Endodermal cell (in vitro differentiated cells): ENCODE measurements around the gene WIPF1. TPM values are rescaled to one million over a fixed set of nuclear protein-coding genes. Genes with fewer than 3 reads are reported as not detected.

Experiments used
- DNase-seq: peaks from one replicate; pipeline ENCODE4 v3.0.0-alpha.2; 2017
- H3K27ac ChIP-seq: 2 replicates; pipeline ENCODE4 v1.5.1; 2013; ENCODE audit warnings: mild to moderate bottlenecking, low read depth, low read length, moderate library complexity
- H3K27me3 ChIP-seq: 2 replicates; pipeline ENCODE4 v1.6.1; 2013; ENCODE audit warnings: mild to moderate bottlenecking, low read length, moderate library complexity; ENCODE audit not compliant: insufficient read depth, control insufficient read depth, poor library complexity, severe bottlenecking
- H3K36me3 ChIP-seq: 2 replicates; pipeline ENCODE4 v1.7.0; 2013; ENCODE audit warnings: mild to moderate bottlenecking, low read length, moderate library complexity; ENCODE audit not compliant: control insufficient read depth, insufficient read depth
- H3K4me1 ChIP-seq: one replicate; pipeline ENCODE4 v1.7.0; 2013; ENCODE audit warnings: low read length; ENCODE audit not compliant: control insufficient read depth, insufficient read depth
- H3K4me3 ChIP-seq: 2 replicates; pipeline ENCODE4 v1.5.1; 2013; ENCODE audit warnings: mild to moderate bottlenecking, low read length, moderate library complexity
- H3K9ac ChIP-seq: 2 replicates; pipeline ENCODE4 v1.6.1; 2013; ENCODE audit warnings: mild to moderate bottlenecking, low read length, moderate library complexity; ENCODE audit not compliant: poor library complexity, severe bottlenecking; ENCODE audit errors: extremely low read depth
- H3K9me3 ChIP-seq: 2 replicates; pipeline ENCODE4 v1.6.1; 2013; ENCODE audit warnings: mild to moderate bottlenecking, low read length, moderate library complexity; ENCODE audit not compliant: control insufficient read depth
- H3K27ac Mint-ChIP-seq: 2 replicates; pipeline ENCODE4 v1.8.0; 2020; ENCODE audit warnings: mixed read lengths
- H3K27me3 Mint-ChIP-seq: 2 replicates; pipeline ENCODE4 v1.8.0; 2021; ENCODE audit warnings: mild to moderate bottlenecking, mixed read lengths; ENCODE audit not compliant: insufficient read depth
- H3K36me3 Mint-ChIP-seq: 2 replicates; pipeline ENCODE4 v1.8.0; 2020; ENCODE audit warnings: low read depth, mixed read lengths
- H3K4me1 Mint-ChIP-seq: 2 replicates; pipeline ENCODE4 v1.8.0; 2020; ENCODE audit warnings: mixed read lengths
- H3K4me3 Mint-ChIP-seq: 2 replicates; pipeline ENCODE4 v1.8.0; 2020; ENCODE audit warnings: mild to moderate bottlenecking, moderate library complexity, mixed read lengths
- H3K9me3 Mint-ChIP-seq: 2 replicates; pipeline ENCODE4 v1.8.0; 2020; ENCODE audit warnings: mild to moderate bottlenecking, mixed read lengths
- WGBS, 2 experiments: methylation state at CpG; one replicate each; pipeline versions ENCODE4 v1.1.5 to v1.1.7; 2013; ENCODE audit warnings: missing lambda C conversion rate in 2 of 2, mixed read lengths in 1 of 2; ENCODE audit not compliant: insufficient coverage in 1 of 2, insufficient read length in 1 of 2; 5-methylcytosine and 5-hydroxymethylcytosine counted together
- total RNA-seq, 2 donors: library from RNA; stranded (reverse); fragmentation: NEBNext Ultra II Directional in 1 of 2; extraction: Animal tissue kit (Norgen Biotek cat#: 25700) in 1 of 2; gene quantifications; 2 replicates in 1 of 2; 3 replicates in 1 of 2; pipeline ENCODE4 v1.2.1, GENCODE V29; 2021
- TF ChIP-seq, protein P1 (sequence below): fragments of 200-600 bp; sonication (generic); conservative IDR thresholded peaks from 2 replicates; pipeline ENCODE4 v1.5.0; 2021; ENCODE audit warnings: antibody characterized with exemption, mild to moderate bottlenecking

Gene WIPF1
- total RNA-seq, 2 donors from 2014 or later, result 21.5 to 28.5 TPM

GRCh38 chr2:174603280-174603679 lies 5.7 kb upstream of the WIPF1 start:
- H3K9ac ChIP-seq, result no peak overlapping the region
- 61 to 72% methylated on average over 3 of the region's 3 CpGs for WGBS, 2 experiments

GRCh38 chr2:174602745-174603144 lies 5.1 kb upstream of the WIPF1 start:
- H3K9me3 ChIP-seq, result no peaks in the 10 kb centered on the region
- no peak overlapping the region for H3K4me3 ChIP-seq
- no peaks in the 10 kb centered on the region for H3K36me3 ChIP-seq
- TF ChIP-seq, protein P1, sequence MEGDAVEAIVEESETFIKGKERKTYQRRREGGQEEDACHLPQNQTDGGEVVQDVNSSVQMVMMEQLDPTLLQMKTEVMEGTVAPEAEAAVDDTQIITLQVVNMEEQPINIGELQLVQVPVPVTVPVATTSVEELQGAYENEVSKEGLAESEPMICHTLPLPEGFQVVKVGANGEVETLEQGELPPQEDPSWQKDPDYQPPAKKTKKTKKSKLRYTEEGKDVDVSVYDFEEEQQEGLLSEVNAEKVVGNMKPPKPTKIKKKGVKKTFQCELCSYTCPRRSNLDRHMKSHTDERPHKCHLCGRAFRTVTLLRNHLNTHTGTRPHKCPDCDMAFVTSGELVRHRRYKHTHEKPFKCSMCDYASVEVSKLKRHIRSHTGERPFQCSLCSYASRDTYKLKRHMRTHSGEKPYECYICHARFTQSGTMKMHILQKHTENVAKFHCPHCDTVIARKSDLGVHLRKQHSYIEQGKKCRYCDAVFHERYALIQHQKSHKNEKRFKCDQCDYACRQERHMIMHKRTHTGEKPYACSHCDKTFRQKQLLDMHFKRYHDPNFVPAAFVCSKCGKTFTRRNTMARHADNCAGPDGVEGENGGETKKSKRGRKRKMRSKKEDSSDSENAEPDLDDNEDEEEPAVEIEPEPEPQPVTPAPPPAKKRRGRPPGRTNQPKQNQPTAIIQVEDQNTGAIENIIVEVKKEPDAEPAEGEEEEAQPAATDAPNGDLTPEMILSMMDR, result no peak
- H3K9me3 Mint-ChIP-seq, result peaks cover 8% of the 10 kb centered on the region
- no peak for DNase-seq
- no peak overlapping the region for H3K27ac ChIP-seq
- H3K4me1 Mint-ChIP-seq, result no peaks in the 10 kb centered on the region
- no peak overlapping the region for H3K4me3 Mint-ChIP-seq
- H3K27me3 Mint-ChIP-seq, result no peaks in the 10 kb centered on the region
- 97% methylated on average over 3 of the region's 3 CpGs; no CpG with 5 or more reads in 1 of the 2 experiments for WGBS, 2 experiments
- H3K4me1 ChIP-seq, result no peaks in the 10 kb centered on the region
- no peak overlapping the region for H3K9ac ChIP-seq
- H3K36me3 Mint-ChIP-seq, result peaks cover 2% of the 10 kb centered on the region
- no peaks in the 10 kb centered on the region for H3K27me3 ChIP-seq
- no peak overlapping the region for H3K27ac Mint-ChIP-seq

More at GRCh38 chr2:174603280-174603679, 5.7 kb upstream of the WIPF1 start:
- no peaks in the 10 kb centered on the region for H3K27me3 Mint-ChIP-seq
- H3K36me3 Mint-ChIP-seq, result peaks cover 2% of the 10 kb centered on the region
- H3K27ac Mint-ChIP-seq, result no peak overlapping the region
- H3K4me3 Mint-ChIP-seq, result no peak overlapping the region
- no peaks in the 10 kb centered on the region for H3K27me3 ChIP-seq
- no peaks in the 10 kb centered on the region for H3K36me3 ChIP-seq
- no peak overlapping the region for H3K4me3 ChIP-seq
- peaks cover 8% of the 10 kb centered on the region for H3K9me3 Mint-ChIP-seq
- TF ChIP-seq, protein P1, result peak; percentile 74
- no peaks in the 10 kb centered on the region for H3K4me1 ChIP-seq
- H3K27ac ChIP-seq, result no peak overlapping the region
- DNase-seq, result peak; percentile 60
- H3K9me3 ChIP-seq, result no peaks in the 10 kb centered on the region
- no peaks in the 10 kb centered on the region for H3K4me1 Mint-ChIP-seq

DNA sequence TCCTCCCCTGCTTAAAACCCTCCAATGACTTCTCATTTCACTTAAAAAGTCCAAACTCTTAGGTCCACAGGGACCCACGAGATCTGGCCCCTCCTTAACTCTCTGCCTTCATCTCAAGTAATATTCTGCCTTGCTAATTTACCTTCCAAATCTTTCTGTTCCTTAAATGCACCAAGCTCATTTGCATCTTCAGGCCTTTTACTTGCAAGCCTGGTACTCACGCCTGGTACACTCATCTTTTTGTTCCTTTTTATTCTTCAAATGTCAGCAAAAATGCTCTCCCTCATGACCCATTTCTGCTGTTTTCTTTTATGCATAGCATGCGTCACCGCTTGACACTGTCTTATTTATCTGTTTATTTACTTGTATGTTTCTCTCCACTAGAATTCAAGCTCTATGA lies 2.7 kb upstream of the WIPF1 start:
- no peak overlapping the region for H3K9ac ChIP-seq
- no peaks in the 10 kb centered on the region for H3K27me3 ChIP-seq
- H3K9me3 ChIP-seq, result no peaks in the 10 kb centered on the region
- Mint-ChIP-seq H3K4me3 (no peak overlapping the region), H3K4me1 (no peaks in the 10 kb centered on the region), H3K36me3 (peaks cover 2% of the 10 kb centered on the region), H3K27me3 (no peaks in the 10 kb centered on the region), H3K9me3 (peaks cover 8% of the 10 kb centered on the region), H3K27ac (no peak overlapping the region)
- 93 to 100% methylated on average over 4 of the region's 4 CpGs for WGBS, 2 experiments
- no peak for DNase-seq
- H3K4me1 ChIP-seq, result no peaks in the 10 kb centered on the region
- no peaks in the 10 kb centered on the region for H3K36me3 ChIP-seq
- TF ChIP-seq, protein P1, result no peak
- H3K4me3 ChIP-seq, result no peak overlapping the region
- H3K27ac ChIP-seq, result no peak overlapping the region
